T-helper 2 cell (primary cell): ENCODE data around the gene GPR17.
A peak's percentile ranks its signal among the peaks of the same experiment; 100 is the strongest.

Experiments
- DNase-seq, 5 experiments: peaks; one replicate each; pipeline versions ENCODE4 v3.0.0 to v3.0.0-alpha.2; 2012 to 2022

GPR17 gene

GRCh38 chr2:127630864-127631540 is 15.0 kb upstream of the GPR17 start:
- no peak for DNase-seq

DNA sequence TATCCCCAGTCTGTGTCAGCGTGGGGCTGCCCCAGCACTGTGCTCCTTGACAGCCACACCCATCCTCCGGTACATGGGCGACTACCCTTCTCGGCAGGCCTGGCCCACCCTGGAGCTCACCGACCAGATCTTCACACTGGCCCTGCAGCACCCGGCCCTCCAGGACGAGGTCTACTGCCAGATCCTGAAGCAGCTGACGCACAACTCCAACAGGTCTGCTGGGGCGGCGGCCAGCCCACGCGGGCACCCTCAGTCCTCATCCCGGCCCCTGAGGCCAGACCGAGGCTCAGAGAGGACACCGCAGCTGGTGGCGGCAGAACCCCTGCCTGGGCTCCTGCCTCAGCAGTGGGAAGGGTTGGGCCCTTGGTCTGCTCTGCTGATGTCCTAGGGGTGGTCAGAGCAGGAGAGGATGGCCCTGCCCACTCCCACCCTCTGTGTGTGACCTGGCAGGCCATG is 14.4 kb upstream of the GPR17 start:
- no peak for DNase-seq

GRCh38 chr2:127631997-127632581 is 13.9 kb upstream of the GPR17 start:
- DNase-seq = no peak

DNA sequence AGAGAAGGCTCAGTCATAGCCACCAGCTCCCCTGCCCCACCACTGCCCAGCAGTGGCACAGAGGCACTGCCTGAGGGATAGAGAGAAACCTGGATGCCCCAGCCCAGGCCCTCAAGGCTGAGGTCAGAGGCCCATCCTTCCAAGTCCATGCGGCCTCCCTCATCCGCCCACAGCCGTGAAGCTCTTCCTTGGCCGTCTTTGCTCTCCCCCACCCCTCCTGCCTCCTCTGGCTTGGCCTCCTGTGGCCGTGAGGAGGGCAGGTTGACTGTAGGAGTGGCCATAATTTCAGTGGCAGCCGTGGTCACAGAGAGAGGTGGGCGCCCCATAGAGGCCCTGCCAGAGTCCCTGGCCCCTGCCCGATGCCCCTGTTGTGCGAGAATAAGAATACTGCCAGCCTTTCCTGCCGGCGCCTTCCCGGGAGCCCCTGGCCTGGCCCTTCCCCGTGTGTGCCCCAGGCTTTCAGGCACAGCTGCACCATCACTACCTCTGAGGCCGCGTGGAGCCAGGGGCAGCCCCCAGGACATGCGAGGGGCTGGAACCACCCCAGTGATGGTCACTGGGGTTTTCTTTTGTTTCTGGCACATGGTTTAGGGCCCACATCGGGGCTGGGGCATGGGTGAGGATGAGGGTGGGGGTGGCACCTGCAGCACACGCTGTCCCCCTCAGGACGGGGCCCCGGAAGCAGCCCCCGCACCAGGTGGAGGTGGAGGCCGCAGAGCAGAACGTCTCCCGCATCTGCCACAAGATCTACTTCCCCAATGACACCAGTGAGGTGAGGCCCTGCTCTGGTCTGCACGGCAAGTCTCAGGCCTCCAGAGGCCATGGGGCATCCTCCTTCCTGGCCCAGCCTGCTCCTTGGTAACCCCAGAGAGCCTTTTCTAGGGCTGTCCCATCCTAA is 13.1 kb upstream of the GPR17 start:
- DNase-seq = peak in 1 of 5 experiments; percentile 13

DNA sequence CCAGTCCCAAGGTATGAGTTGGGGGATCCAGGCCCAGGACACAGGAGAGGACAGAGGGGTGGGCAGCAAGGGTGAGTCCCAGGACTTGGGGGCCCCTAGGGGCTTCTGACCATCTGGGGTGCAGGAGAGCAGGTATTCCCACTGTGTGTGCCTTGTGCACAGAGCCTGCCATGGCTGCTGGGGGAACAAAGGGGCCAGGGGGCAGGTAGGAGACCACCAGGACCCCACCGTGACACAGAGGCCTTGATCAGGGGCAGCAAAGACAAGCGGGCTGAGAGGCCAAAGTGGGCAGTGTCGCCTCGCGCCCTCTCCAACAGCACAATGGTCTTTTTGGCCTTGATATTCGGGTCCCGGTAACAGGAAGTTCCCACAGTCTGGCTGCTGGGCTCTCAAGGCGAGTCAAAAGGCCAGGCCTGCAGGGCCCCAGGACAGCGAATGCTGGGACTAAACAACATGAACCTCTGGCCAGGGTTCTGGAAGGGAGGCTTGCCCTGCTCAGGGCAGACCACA is 12.3 kb upstream of the GPR17 start:
- DNase-seq = no peak

DNA sequence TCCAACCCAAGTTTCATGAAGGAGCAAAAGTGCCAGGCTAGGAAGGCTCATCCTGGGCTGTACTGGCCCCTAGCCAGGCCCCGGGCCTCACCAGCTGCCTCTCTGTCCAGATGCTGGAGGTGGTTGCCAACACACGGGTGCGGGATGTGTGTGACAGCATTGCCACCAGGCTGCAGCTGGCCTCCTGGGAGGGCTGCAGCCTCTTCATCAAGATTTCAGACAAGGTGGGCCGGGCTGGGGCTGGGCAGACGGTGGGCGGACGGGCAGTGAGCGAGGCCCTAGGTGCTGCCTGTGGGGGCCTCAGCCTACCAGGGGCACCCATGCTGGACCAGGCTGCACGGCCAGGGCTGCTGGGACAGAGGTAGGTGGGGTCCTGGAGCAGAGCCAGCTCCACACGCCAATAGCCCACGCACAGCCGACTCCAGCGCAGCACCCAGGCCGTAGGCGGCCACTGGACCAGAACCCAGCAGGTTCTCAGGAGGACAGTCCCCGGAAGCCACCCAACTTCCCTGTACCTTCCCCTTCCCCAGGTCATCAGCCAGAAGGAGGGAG is 11.8 kb upstream of the GPR17 start:
- DNase-seq = no peak

DNA sequence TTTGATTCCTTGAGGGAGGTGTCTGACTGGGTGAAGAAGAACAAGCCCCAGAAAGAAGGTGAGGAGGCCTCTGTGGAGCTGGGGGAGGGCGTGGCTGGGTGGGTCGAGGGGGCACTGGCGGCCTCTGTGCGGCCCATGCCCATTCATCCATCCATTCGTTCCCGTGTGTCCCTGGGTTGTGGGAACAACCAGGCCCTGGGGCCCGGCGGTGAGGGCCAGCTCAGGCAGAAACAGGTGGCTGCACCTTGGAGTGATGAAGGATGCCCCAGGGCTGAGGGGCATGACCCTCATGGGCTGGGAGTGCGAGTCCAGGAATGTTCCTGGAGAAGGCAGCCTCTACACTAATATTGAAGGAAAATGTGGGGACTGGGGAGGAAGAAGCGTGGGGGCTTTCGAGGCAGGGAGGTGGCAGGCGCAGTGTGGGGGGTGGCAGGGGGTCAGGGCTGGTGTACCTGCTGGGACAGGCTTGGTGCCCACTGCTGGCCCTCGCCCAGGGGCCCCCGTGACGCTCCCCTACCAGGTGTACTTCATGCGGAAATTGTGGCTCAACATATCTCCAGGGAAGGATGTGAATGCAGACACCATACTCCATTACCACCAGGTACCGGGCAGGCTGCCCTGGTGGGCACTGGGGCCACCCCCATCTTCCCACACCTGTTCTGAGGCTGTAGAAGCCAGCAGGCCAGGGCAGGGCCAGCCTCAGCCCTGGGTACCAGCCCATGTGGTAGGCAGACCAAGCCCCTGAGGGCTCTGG is 11.2 kb upstream of the GPR17 start:
- no peak for DNase-seq

DNA sequence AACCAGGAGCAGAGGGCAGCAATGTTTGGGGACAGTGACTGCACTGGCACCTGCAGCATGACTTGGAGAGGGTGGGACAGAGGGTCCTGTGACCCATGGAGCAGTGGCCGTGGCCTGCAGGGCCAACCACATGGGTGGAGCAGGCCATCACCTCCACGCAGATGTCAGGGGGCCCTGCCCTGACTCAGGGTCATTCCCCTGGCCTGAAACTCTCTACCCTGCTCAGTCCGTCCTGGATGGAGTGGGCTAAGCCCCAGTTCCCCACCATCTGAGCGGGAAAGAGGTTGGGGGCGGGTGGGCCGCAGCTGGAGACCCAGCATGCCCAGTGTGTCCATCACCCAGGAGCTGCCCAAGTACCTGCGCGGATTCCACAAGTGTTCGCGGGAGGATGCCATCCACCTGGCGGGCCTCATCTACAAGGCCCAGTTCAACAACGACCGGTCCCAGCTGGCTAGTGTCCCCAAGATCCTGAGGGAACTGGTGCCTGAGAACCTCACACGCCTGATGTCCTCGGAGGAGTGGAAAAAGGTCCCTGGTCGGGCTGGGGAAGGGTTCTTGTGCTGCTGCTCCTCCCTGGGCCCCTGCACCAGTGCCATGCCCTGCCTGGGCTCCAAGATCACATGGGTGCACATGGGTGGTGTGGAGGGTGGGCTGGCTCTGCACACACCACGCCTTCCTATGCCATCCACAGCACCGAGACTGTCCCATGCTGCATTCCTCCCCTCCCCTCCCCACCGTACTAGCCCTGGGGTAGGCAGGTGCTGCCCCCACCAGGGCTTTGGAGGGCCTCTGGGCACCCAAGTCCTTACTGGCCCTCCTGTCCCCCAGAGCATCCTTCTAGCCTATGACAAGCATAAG is 10.3 kb upstream of the GPR17 start:
- no peak for DNase-seq

DNA sequence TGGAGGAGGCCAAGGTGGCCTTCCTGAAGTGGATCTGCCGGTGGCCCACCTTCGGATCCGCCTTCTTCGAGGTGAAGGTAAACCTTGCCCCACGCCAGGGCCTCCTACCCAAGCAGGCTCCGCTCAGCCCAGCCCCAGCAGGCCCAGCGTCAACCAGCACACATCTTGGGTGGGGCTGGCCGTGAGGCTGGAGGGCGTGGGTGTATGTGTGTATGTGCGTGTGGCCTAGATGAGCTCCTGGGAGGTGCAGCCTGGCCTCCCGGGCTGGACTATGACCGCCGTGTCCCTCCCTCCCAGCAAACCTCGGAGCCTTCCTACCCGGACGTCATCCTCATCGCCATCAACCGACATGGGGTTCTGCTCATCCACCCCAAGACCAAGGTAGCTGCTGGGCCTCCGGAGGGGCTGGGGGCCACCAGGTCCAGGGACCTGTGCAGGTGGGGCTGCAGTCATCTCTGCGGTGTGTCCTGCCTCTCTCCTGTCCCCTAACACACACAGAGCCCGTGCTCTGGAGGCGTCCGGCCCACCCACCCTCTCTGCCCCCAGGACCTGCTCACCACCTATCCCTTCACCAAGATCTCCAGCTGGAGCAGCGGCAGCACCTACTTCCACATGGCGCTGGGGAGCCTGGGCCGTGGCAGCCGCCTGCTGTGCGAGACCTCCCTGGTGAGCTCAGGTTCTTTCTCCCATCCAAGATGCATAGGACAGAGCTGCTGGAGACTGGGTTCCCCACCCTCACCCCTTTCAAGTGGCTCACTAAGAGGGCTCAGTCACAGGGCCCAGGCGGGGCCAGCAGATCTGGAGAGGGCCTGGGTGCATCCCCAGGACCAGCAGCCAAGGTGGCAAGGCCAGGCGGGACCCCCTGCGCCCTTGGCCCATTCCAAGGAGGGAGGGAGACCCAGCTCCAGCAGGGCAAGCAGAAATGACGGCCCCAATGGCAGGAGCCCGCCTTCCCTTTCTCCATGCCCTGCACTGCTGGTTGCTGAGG is 9.4 kb upstream of the GPR17 start:
- no peak for DNase-seq

- no peak for DNase-seq
Measured at GRCh38 chr2:127637236-127637630, 8.7 kb upstream of the GPR17 start.

DNA sequence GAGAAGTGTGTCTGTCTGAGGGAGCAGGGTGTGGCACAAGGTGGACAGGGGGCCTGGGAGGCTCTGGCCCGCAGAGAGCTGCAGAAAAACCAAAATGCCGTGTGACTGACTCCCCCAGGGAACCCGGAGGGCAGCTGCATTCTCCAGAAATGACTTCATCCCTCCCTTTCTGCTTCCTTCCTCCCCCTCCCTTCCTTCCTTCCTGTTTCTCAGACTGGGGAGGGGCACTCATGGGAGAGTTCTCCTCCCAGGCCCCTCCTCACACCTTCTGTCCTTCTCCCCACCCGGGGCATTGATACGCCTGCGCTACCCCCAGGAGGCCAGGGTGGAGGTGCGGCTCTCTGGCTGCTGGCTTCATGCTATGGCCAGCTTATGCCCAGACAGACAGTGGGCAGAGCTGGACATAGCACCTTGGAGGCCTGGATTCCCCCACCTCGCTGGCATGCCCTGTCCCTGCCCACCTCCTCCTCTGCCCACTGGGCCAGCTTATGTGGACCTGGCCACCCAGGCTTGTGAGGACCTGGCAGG is 8.2 kb upstream of the GPR17 start:
- no peak for DNase-seq

DNA sequence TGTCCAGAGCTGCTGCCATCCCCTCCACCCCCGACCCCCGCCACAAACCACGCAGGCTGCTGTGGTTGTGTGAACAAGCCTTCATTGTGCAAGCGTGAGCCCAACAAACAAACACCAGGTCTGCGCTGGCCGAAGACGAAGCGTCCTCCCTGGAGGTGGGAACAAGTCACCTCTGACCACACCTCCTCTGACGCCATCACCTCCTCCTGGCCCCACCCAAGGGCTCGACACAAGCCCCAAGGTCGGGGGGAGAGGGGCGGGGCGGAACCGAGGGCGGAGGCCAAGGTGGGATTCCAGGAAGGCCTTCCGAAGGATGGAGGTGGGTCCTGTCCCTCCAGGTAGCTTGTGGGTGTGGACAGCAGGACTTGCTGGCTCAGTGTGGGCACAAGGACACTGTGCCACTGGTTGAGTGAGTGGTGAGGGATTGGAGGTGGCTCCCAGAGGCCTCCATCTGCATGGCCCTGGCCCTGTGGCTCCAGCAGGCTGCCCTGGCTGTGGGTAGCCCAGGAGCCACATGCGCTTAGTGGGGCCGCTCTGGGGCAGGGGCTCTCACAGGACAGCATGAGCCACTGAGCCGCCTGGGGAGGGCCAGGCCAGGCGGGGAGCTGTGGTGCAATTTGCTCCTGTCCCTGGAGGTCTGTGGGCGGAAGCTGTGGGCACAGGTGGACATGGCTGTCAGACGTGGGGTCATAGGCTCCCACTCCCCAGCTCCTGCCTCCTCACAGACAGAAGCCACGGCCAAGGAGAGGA is 7.4 kb upstream of the GPR17 start:
- no peak for DNase-seq

- DNase-seq = no peak
Measured at GRCh38 chr2:127639111-127639474, 6.9 kb upstream of the GPR17 start.

- peak in 1 of 5 experiments; percentile 53 for DNase-seq
Measured at GRCh38 chr2:127640082-127641072, 5.6 kb upstream of the GPR17 start.

- DNase-seq = peak in 1 of 5 experiments; percentile 19
Measured at GRCh38 chr2:127641133-127641532, 4.8 kb upstream of the GPR17 start.

GRCh38 chr2:127641846-127642507 is 4.0 kb upstream of the GPR17 start:
- DNase-seq = peak in 2 of 5 experiments; percentile 39 to 64
